Activated CD8-positive, alpha-beta memory T cell treated with anti-CD3 and anti-CD28 coated beads, Interleukin-2, amount 50 U/mL, for 1 hour (primary cell): Measurements from ENCODE around the gene SHC2.
"Not testable (repeated sequence)": the region's sequence is repeated elsewhere in the genome, so short reads cannot be mapped to it uniquely, and the experiment has no call there.

ENCODE experiments used
- DNase-seq: peaks from one replicate; pipeline ENCODE4 v3.0.0-alpha.2; 2020; ENCODE audit errors: extremely low read depth

SHC2 gene

GRCh38 chr19:408441-408901, 52.4 kb downstream of the SHC2 start:
- no peak for DNase-seq

- DNase-seq: no peak
Measured at GRCh38 chr19:407511-408440, 53.1 kb downstream of the SHC2 start.

GRCh38 chr19:406971-407510, 53.8 kb downstream of the SHC2 start:
- DNase-seq: no peak

- no peak for DNase-seq
Measured at GRCh38 chr19:406135-406781, 54.6 kb downstream of the SHC2 start.

- DNase-seq: no peak
Measured at GRCh38 chr19:405121-405965, 55.5 kb downstream of the SHC2 start.

GRCh38 chr19:403221-404027, 57.4 kb downstream of the SHC2 start:
- no peak for DNase-seq

- DNase-seq: no peak
Measured at GRCh38 chr19:402786-403185, 58.0 kb downstream of the SHC2 start.

- DNase-seq: no peak
Measured at GRCh38 chr19:401866-402511, 58.8 kb downstream of the SHC2 start.

- no peak for DNase-seq
Measured at GRCh38 chr19:400976-401865, 59.6 kb downstream of the SHC2 start.

GRCh38 chr19:399370-399769, 61.5 kb downstream of the SHC2 start:
- DNase-seq: no peak

GRCh38 chr19:398719-399118, 62.1 kb downstream of the SHC2 start:
- no peak for DNase-seq

- no peak for DNase-seq
Measured at GRCh38 chr19:397941-398706, 62.7 kb downstream of the SHC2 start.

GRCh38 chr19:397321-397720, 63.5 kb downstream of the SHC2 start:
- no peak for DNase-seq

GRCh38 chr19:395467-395866, 65.4 kb downstream of the SHC2 start:
- DNase-seq: no peak

GRCh38 chr19:394857-395256, 66.0 kb downstream of the SHC2 start:
- not testable (repeated sequence) for DNase-seq

- not testable (repeated sequence) for DNase-seq
Measured at GRCh38 chr19:393560-393959, 67.3 kb downstream of the SHC2 start.

GRCh38 chr19:392375-392970, 68.4 kb downstream of the SHC2 start:
- no peak for DNase-seq

- DNase-seq: no peak
Measured at GRCh38 chr19:391726-392374, 69.0 kb downstream of the SHC2 start.
